IPS-18a (cell line): ENCODE data around the gene FAT1.
A peak's percentile ranks its signal among the peaks of the same experiment; 100 is the strongest.

Source experiments
- H3K27ac ChIP-seq: one replicate; pipeline ENCODE4 v1.5.1; 2013; ENCODE audit warnings: low read length
- H3K27me3 ChIP-seq: one replicate; pipeline ENCODE4 v1.6.1; 2013; ENCODE audit warnings: mild to moderate bottlenecking, low read length; ENCODE audit not compliant: control insufficient read depth, insufficient read depth
- H3K36me3 ChIP-seq: one replicate; pipeline ENCODE4 v1.6.1; 2013; ENCODE audit warnings: low read depth, low read length; ENCODE audit not compliant: control insufficient read depth
- H3K4me1 ChIP-seq: one replicate; pipeline ENCODE4 v1.6.1; 2013; ENCODE audit warnings: low read depth, low read length; ENCODE audit not compliant: control insufficient read depth
- H3K4me3 ChIP-seq: one replicate; pipeline ENCODE4 v1.5.1; 2013; ENCODE audit warnings: low read length
- H3K9ac ChIP-seq: one replicate; pipeline ENCODE4 v1.6.1; 2013; ENCODE audit warnings: mild to moderate bottlenecking, low read length, moderate library complexity
- H3K9me3 ChIP-seq: one replicate; pipeline ENCODE4 v1.6.1; 2013; ENCODE audit warnings: low read depth, low read length; ENCODE audit not compliant: control insufficient read depth

The FAT1 gene

DNA sequence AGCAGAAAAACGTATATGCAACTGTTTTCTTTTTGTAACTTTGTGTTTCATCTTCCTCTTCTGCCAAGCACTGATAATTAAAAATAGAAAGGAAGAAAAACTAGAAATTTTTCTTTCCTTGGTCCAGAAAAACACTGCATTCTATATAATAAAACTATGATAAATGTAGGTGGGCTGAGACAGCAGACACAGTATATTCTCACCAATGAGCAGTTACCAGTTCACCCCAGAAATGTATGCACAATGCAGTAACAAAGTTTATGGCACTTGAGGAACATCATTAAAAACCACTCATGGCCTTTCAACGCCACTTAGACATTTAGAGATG, 79.4 kb downstream of the FAT1 start:
- Histone ChIP-seq H3K4me1 (peaks cover 4% of the 10 kb centered on the region), H3K36me3 (peaks cover 4% of the 10 kb centered on the region), H3K27ac (no peak overlapping the region), H3K9ac (no peak overlapping the region), H3K9me3 (no peaks in the 10 kb centered on the region), H3K4me3 (no peak overlapping the region), H3K27me3 (no peaks in the 10 kb centered on the region)

DNA sequence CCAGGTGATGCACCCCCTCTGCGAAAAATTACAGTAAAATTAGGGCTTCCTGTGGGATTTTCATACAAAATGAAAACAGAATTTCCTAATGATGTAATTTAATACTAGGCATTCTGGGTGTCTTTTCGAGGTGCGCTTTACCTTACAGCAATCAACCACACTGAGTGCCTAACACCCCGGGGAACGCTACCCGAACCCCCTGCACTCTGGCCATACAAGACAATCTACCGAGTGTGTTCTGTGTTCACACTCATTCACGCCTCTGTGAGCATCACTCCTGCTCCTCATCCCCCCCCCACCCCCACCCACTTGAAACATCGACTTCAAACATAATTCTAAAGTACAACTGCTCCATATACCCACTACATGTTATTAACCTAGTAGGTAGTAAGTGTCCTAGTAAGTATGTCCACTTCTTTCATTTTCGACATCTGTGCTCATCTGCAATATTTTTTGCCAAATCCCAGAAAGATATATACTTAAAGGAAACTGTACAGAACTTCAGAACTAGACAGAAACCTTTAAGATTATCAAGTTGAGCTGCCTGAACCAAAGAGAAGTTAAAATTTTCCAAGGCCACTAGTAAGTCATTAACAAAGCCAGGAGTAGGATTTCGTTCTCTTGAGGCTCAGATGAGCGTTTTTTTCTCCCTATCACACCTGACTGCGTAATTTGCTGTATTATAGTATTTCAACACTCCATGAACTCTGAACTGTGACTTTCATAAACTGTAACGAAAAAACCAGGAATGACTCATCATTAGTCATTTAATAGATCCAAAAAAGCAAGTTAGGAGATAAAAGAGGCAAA, 80.0 kb downstream of the FAT1 start:
- Histone ChIP-seq H3K36me3 (peaks cover 6% of the 10 kb centered on the region), H3K4me1 (peaks cover 4% of the 10 kb centered on the region), H3K27me3 (no peaks in the 10 kb centered on the region), H3K9ac (no peak overlapping the region), H3K4me3 (no peak overlapping the region), H3K27ac (no peak overlapping the region), H3K9me3 (no peaks in the 10 kb centered on the region)

DNA sequence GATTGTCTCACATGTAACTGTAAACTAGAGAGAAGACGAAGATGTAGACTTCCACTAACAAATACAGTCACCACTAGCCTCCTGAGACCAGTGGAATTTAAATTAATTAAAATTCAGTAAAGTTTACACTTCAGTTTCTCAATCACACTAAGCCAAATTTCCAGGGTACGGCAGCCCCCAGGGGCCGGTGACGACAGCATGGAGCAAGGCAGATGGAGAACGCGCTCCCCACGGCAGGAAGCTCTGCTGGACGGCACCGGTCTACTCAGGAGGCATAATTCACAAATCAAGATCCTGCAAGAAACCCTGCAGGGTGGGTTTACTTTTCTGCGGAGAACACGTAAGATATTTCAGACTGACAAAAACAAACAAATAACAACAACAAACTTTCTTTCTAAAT, 80.7 kb downstream of the FAT1 start:
- H3K9ac ChIP-seq: no peak overlapping the region
- H3K4me1 ChIP-seq: peaks cover 4% of the 10 kb centered on the region
- no peaks in the 10 kb centered on the region for H3K27me3 ChIP-seq
- no peak overlapping the region for H3K27ac ChIP-seq
- H3K9me3 ChIP-seq: no peaks in the 10 kb centered on the region
- H3K4me3 ChIP-seq: no peak overlapping the region
- H3K36me3 ChIP-seq: peaks cover 6% of the 10 kb centered on the region

GRCh38 chr4:186642530-186642929, 81.1 kb downstream of the FAT1 start:
- H3K27ac ChIP-seq: no peak overlapping the region
- peaks cover 4% of the 10 kb centered on the region for H3K4me1 ChIP-seq
- H3K27me3 ChIP-seq: no peaks in the 10 kb centered on the region
- H3K9me3 ChIP-seq: no peaks in the 10 kb centered on the region
- H3K36me3 ChIP-seq: peaks cover 6% of the 10 kb centered on the region
- no peak overlapping the region for H3K9ac ChIP-seq
- no peak overlapping the region for H3K4me3 ChIP-seq

- no peak overlapping the region for H3K4me3 ChIP-seq
- no peaks in the 10 kb centered on the region for H3K27me3 ChIP-seq
- peaks cover 45% of the 10 kb centered on the region for H3K36me3 ChIP-seq
- H3K4me1 ChIP-seq: peaks cover 20% of the 10 kb centered on the region
- no peak overlapping the region for H3K27ac ChIP-seq
- H3K9me3 ChIP-seq: no peaks in the 10 kb centered on the region
- H3K9ac ChIP-seq: no peak overlapping the region
Observed at GRCh38 chr4:186634591-186635128, 89.0 kb downstream of the FAT1 start.

DNA sequence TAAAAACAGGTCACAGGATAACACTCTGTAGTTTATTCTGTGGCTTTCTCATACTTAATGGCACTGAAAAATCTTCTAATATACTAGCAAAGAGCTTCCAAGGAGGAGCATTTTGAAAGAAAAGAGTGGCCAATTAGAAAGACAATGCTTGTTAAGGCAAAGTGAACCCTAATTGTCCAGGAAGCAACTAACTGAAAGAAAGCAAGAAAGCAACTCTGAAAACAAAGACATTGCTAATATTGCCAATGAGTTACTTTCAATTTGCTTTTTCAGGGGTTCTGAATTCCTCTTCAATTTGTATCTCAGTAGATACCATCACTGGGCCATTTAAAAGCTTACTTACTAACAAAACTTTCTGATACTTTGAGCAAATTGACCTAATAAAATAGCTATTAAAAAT, 89.8 kb downstream of the FAT1 start:
- Histone ChIP-seq H3K27ac (no peak overlapping the region), H3K9ac (no peak overlapping the region), H3K36me3 (peaks cover 48% of the 10 kb centered on the region), H3K9me3 (no peaks in the 10 kb centered on the region), H3K4me1 (peaks cover 20% of the 10 kb centered on the region), H3K27me3 (no peaks in the 10 kb centered on the region), H3K4me3 (peak overlapping the region; percentile 14)

- no peaks in the 10 kb centered on the region for H3K9me3 ChIP-seq
- H3K27me3 ChIP-seq: no peaks in the 10 kb centered on the region
- H3K36me3 ChIP-seq: peaks cover 56% of the 10 kb centered on the region
- H3K4me1 ChIP-seq: peaks cover 24% of the 10 kb centered on the region
- H3K27ac ChIP-seq: no peak overlapping the region
- no peak overlapping the region for H3K4me3 ChIP-seq
- H3K9ac ChIP-seq: no peak overlapping the region
Observed at GRCh38 chr4:186630128-186630527, 93.5 kb downstream of the FAT1 start.

- Histone ChIP-seq H3K9me3 (no peaks in the 10 kb centered on the region), H3K36me3 (peaks cover 57% of the 10 kb centered on the region), H3K4me1 (peaks cover 13% of the 10 kb centered on the region), H3K9ac (no peak overlapping the region), H3K4me3 (no peak overlapping the region), H3K27ac (no peak overlapping the region), H3K27me3 (no peaks in the 10 kb centered on the region)
Observed at GRCh38 chr4:186628058-186628711, 95.5 kb downstream of the FAT1 start.

DNA sequence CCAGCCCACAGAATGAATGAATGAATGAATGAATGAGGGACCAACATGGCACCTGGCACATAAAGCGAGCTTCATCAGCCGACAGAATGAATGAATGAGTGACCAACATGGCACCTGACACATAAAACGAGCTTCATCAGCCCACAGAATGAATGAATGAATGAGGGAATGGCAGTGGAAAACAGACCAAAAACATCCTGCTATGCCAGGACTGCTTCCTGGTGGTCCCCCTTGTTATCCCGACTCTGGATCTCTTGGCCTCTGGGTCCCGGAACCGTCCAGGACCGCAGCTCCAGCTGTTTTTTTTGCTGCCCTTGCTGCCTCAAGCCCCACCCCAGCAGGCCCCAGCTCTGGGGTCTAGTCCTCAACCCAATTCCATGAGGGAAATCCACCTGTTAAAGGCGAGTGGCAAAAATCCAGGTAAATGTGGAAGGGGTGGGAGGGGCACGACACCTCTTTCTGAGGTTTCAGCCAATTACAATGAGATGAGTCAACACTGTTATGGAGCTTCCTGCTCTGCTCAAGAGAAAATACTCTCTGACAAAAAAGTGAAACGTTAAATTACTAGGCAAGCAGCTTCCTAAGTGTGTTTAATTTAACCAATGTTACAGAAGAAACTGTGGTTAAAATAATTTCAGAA, 96.3 kb downstream of the FAT1 start:
- H3K4me1 ChIP-seq: peaks cover 13% of the 10 kb centered on the region
- H3K9ac ChIP-seq: no peak overlapping the region
- H3K27me3 ChIP-seq: no peaks in the 10 kb centered on the region
- no peaks in the 10 kb centered on the region for H3K9me3 ChIP-seq
- H3K36me3 ChIP-seq: peaks cover 57% of the 10 kb centered on the region
- H3K4me3 ChIP-seq: no peak overlapping the region
- H3K27ac ChIP-seq: no peak overlapping the region

DNA sequence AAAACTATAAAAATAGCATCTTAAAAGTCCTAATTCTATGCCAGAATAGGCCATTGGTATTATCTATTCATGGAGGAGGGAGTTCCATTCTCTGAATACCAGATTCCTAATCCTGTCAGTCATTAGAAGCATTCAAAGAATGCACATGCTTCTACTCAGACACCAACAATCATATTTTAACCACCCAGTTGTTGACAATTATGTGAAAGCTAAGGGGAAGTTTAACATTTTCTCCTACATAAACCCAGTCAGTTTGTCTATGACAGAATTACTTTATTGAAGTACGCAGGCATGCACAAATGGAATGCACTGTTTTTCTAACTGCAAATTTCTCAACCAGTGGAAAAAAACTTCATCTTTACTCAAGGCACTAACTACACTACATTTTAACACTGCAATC, 98.7 kb downstream of the FAT1 start:
- H3K27ac ChIP-seq: no peak overlapping the region

DNA sequence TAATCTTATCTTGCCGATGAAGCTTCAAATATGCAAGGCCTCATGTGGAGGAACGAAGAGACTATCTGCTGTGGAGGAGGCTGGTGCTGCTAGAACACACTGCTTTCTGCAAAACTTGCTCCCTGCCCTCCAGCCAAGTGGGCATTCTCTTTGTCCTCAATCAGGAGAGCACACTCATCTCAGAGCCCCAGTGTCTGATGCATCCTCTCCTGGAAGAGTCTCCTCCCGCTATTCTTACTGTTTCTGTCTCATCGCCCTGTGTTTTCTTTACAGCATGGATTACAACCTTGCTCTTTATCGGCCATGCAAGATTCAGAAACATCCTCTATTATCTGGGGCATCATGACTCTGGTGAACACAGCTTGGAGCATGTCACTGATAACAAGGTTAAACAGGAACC, 100.1 kb downstream of the FAT1 start:
- Histone ChIP-seq H3K4me3 (no peak overlapping the region), H3K27ac (no peak overlapping the region), H3K4me1 (peaks cover 13% of the 10 kb centered on the region), H3K27me3 (no peaks in the 10 kb centered on the region), H3K36me3 (peaks cover 67% of the 10 kb centered on the region), H3K9me3 (no peaks in the 10 kb centered on the region), H3K9ac (no peak overlapping the region)

More for the DNA sequence above, 98.7 kb downstream of the FAT1 start:
- no peak overlapping the region for H3K4me3 ChIP-seq
- H3K27me3 ChIP-seq: no peaks in the 10 kb centered on the region
- H3K9me3 ChIP-seq: no peaks in the 10 kb centered on the region
- no peak overlapping the region for H3K9ac ChIP-seq
- peaks cover 65% of the 10 kb centered on the region for H3K36me3 ChIP-seq
- peaks cover 13% of the 10 kb centered on the region for H3K4me1 ChIP-seq
